Activated naive CD8-positive, alpha-beta T cell treated with anti-CD3 and anti-CD28 coated beads for 36 hours (primary cell): ENCODE measurements around the gene GRB10. TPM values are rescaled to one million over a fixed set of nuclear protein-coding genes. Genes with fewer than 3 reads are reported as not detected.

Experiments used
- DNase-seq: peaks from one replicate; pipeline ENCODE4 v3.0.0; 2021
- H3K27ac Mint-ChIP-seq: one replicate; pipeline ENCODE4 v1.8.0; 2022; ENCODE audit warnings: mild to moderate bottlenecking, moderate library complexity, mixed read lengths
- H3K27me3 Mint-ChIP-seq: one replicate; pipeline ENCODE4 v1.8.0; 2022; ENCODE audit warnings: mild to moderate bottlenecking, mixed read lengths
- H3K36me3 Mint-ChIP-seq: one replicate; pipeline ENCODE4 v1.8.0; 2021; ENCODE audit warnings: mild to moderate bottlenecking, mixed read lengths
- H3K4me1 Mint-ChIP-seq: one replicate; pipeline ENCODE4 v1.8.0; 2021; ENCODE audit warnings: mixed read lengths
- H3K4me3 Mint-ChIP-seq: one replicate; pipeline ENCODE4 v1.8.0; 2022; ENCODE audit warnings: mild to moderate bottlenecking, moderate library complexity, mixed read lengths
- H3K9me3 Mint-ChIP-seq: one replicate; pipeline ENCODE4 v1.8.0; 2022; ENCODE audit warnings: mixed read lengths
- total RNA-seq, 2 experiments: library from RNA; stranded (reverse); gene quantifications; one replicate each; pipeline ENCODE4 v1.2.3, GENCODE V29; 2021

Gene GRB10
- total RNA-seq, 2 experiments from 2014 or later: 2.4 to 2.5 TPM

DNA sequence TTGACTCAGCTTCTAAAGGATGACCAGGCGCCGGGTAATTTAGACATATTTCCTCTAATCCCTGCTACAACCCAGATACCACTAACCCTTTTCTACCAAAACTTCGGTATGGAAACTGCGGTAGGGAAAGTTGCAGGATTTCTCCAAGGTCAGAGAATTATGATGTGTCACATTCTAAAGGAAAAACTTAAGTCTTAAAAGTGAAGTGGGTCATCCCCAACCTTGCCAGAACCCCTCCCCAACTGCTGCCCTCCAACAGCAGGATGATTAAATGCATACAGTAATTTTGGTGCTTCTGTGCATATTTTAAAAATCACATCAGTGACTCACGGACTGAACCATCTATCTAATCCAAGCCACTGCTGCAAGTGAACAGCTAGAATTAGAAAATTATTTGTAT, 52.7 kb downstream of the GRB10 start:
- no peak overlapping the region for H3K27ac Mint-ChIP-seq
- no peak for DNase-seq
- no peaks in the 10 kb centered on the region for H3K27me3 Mint-ChIP-seq
- no peak overlapping the region for H3K4me3 Mint-ChIP-seq
- H3K36me3 Mint-ChIP-seq: no peaks in the 10 kb centered on the region
- no peaks in the 10 kb centered on the region for H3K9me3 Mint-ChIP-seq
- H3K4me1 Mint-ChIP-seq: peaks cover 1% of the 10 kb centered on the region

DNA sequence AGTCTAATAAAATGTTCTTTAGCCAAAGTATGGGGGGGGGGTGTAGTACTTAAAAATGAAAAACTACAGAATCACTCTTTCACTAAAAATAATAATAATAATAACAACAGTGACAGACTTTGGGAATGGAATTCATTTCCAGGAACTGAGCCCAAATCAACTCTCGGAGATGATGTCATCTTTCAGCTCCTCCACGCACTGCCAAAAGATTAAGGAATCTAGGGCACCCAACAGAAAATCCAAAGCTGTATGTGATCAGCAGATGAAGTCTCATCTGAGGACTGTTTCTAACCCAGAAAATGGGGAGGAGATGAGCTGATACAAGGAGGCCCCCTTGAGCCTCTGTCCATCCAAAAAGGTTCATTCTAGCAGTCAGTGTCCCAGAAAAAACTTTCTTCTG, 54.5 kb downstream of the GRB10 start:
- H3K4me3 Mint-ChIP-seq: no peak overlapping the region
- H3K27me3 Mint-ChIP-seq: no peaks in the 10 kb centered on the region
- H3K36me3 Mint-ChIP-seq: no peaks in the 10 kb centered on the region
- no peak overlapping the region for H3K27ac Mint-ChIP-seq
- DNase-seq: no peak
- H3K9me3 Mint-ChIP-seq: no peaks in the 10 kb centered on the region
- peaks cover 11% of the 10 kb centered on the region for H3K4me1 Mint-ChIP-seq

DNA sequence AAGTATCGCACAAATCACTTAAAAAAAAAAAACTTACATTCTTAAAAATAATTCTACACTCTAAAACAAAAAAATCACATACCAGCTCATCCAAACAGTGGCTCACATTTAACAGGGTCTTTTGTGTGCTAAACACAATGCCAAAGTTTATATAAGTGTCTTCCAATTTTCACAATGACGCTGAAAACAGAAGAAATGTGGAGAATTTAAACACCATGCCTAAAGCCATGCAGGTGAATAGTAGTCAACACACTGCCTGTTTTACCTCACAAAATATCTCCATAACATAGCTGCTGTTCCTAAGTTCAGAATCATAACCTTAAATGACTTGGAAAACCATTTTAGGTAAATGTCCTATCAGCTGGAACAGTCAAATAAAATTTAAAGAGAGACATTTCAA, 55.0 kb downstream of the GRB10 start:
- no peak for DNase-seq
- no peaks in the 10 kb centered on the region for H3K36me3 Mint-ChIP-seq
- H3K4me3 Mint-ChIP-seq: no peak overlapping the region
- no peaks in the 10 kb centered on the region for H3K9me3 Mint-ChIP-seq
- H3K4me1 Mint-ChIP-seq: peaks cover 11% of the 10 kb centered on the region
- no peak overlapping the region for H3K27ac Mint-ChIP-seq
- no peaks in the 10 kb centered on the region for H3K27me3 Mint-ChIP-seq

DNA sequence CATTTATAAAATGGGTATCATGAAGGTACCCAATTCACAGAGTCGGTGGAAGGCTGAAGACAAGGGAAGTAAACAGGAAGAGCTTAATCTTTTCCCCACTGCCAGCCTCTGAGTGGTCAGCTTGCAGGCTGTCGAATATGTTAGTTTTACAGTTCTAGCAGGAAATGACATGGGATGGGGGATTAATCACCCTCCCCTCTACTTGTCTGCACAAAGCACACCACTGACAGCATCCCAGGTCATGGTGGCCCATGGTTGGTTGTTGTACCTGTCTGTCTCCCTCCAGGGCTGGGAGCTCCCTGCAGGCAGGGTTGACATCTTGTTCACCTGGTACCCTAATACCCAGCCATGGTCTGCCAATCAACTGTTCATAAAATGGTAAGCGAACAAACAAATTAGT, 55.6 kb downstream of the GRB10 start:
- H3K9me3 Mint-ChIP-seq: no peaks in the 10 kb centered on the region
- H3K4me1 Mint-ChIP-seq: peaks cover 11% of the 10 kb centered on the region
- DNase-seq: no peak
- no peaks in the 10 kb centered on the region for H3K27me3 Mint-ChIP-seq
- H3K4me3 Mint-ChIP-seq: no peak overlapping the region
- no peak overlapping the region for H3K27ac Mint-ChIP-seq
- no peaks in the 10 kb centered on the region for H3K36me3 Mint-ChIP-seq

DNA sequence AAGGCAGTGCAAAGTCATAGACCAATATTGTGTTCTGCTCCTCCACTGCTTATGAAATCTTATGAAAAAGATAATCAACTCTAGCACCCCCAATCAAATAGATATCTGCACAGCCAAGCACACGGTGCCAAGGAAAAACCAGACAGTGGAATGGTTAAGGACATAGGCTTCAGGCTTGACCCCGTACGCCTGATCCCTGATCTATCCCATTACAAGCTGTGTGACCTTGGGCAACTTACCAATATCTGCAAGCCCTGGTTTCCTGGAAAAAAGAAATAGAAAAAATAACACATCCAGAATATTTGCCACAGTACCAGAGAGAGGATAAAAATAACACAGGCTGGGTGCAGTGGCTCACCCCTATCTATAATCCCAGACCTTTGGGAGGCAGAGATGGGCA, 56.9 kb downstream of the GRB10 start:
- peaks cover 11% of the 10 kb centered on the region for H3K4me1 Mint-ChIP-seq
- no peaks in the 10 kb centered on the region for H3K9me3 Mint-ChIP-seq
- no peak overlapping the region for H3K4me3 Mint-ChIP-seq
- no peak for DNase-seq
- no peaks in the 10 kb centered on the region for H3K27me3 Mint-ChIP-seq
- no peaks in the 10 kb centered on the region for H3K36me3 Mint-ChIP-seq
- H3K27ac Mint-ChIP-seq: no peak overlapping the region

DNA sequence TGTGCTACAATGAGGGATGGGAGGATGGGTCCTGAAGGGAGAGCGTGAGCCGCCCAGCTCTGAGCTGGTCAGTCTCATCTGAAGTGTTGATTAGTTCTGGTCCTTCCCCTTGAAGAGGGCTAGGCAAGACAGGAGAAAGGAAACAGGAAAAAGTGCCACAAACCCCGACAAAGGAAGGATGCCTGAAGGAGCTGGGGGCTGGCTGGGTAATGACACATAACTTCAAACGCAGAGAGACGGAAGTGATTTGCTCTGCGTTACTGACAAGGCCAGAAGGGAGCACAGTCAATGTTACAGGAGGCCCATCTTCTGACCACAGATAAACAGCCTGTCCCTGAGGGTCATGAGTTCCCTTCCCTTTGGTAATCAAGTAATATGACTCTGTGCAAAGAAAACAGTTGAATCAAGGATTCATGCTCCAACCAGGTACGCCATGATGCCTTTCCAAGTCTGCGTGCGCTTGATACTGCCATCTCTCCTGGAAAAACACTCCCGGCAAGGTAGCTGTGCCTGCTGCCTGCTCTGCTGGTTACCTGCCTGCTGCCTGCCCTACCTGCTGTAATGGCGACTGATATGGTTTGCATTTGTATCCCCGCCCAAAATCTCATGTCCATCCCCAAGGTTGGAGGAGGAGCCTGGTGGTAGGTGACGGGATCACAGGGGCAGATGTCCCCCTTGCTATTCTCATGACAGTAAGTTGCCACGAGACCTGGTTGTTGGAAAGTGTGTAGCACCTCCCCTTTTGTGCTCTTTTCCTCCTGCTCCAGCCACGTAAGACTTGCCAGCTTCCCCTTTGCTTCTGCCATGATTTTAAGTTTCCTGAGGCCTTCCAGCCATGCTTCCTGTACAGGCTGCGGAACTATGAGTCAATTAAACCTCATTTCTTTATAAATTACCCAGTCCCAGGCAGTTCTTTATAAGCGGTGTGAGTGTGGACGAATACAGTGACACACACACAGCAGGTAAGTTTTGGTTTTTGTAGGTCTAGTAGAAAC, 57.9 kb downstream of the GRB10 start:
- DNase-seq: no peak
- Mint-ChIP-seq H3K27me3 (no peaks in the 10 kb centered on the region), H3K27ac (no peak overlapping the region), H3K36me3 (no peaks in the 10 kb centered on the region), H3K9me3 (no peaks in the 10 kb centered on the region), H3K4me1 (peaks cover 11% of the 10 kb centered on the region), H3K4me3 (no peak overlapping the region)

DNA sequence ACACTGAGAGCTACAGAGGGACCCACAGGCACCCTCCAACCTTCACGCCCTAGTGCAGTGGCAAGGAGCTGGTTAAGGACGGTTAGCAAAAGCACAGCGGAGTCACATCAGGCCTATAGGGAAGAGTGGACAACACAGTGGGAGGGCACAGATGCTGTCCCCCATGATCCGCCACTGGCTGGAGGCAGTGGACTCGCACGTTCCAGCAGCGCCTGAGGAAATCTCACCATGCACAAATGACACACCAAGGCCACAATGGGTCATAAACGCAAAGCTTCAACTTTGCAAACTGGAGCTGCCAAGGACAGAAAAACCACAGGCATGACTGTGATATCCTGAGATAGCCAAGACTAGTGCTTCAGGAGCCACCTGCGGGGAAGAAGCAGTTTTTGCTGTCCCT, 58.8 kb downstream of the GRB10 start:
- H3K27me3 Mint-ChIP-seq: no peaks in the 10 kb centered on the region
- no peak overlapping the region for H3K4me3 Mint-ChIP-seq
- no peak for DNase-seq
- no peaks in the 10 kb centered on the region for H3K9me3 Mint-ChIP-seq
- no peaks in the 10 kb centered on the region for H3K36me3 Mint-ChIP-seq
- H3K4me1 Mint-ChIP-seq: peaks cover 11% of the 10 kb centered on the region
- H3K27ac Mint-ChIP-seq: no peak overlapping the region

DNA sequence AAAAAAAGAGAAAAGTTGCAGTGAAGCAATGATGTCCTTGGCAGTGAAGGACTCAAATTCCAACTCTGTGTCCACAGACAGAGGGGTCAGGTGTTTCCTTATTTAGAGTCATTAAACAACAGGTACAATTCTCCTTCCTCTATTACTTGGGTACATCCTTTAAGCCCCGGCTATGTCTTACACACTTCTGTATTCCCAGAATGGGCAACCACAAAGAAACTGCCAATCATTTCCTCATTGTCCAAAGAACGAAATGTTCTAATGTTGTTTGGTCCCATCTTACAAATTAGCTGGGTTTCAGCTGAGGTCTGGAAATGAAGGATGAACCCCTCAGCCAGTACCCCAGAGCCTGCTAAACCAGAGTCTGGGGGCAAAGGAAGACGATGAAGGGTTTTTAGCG, 59.5 kb downstream of the GRB10 start:
- no peak overlapping the region for H3K27ac Mint-ChIP-seq
- no peaks in the 10 kb centered on the region for H3K27me3 Mint-ChIP-seq
- H3K9me3 Mint-ChIP-seq: no peaks in the 10 kb centered on the region
- no peaks in the 10 kb centered on the region for H3K36me3 Mint-ChIP-seq
- DNase-seq: no peak
- no peak overlapping the region for H3K4me3 Mint-ChIP-seq
- peaks cover 11% of the 10 kb centered on the region for H3K4me1 Mint-ChIP-seq

DNA sequence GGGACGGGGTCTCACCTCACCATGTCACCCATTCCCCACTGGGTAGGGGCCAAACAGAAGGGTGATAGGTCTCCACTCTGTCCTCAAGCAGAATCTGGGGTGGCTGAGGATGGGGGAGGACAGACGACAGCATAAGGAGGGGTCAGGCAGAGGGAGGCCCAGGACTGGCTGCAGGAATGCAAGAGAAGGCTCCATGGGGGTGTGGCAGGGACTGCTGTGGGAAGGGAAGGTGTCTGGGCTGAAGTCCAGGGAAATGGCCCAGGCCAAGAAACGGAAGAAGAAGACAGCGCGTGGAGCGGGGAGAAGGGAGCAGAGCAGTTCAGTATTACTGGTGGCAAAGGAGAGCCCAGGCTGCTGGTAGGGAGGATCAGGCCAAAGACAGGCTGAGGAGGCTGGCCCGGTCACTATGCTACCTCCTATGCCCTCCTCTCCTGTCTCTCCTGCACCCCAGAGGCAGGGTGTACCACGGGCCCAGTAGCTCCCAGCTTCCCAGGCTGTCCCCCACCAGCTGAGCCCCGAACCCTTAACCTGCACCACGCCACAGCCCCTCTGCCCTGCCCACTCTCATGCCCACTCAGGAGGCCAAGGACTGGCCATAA, 60.9 kb downstream of the GRB10 start:
- H3K36me3 Mint-ChIP-seq: no peaks in the 10 kb centered on the region
- H3K4me1 Mint-ChIP-seq: peaks cover 11% of the 10 kb centered on the region
- H3K27ac Mint-ChIP-seq: no peak overlapping the region
- H3K9me3 Mint-ChIP-seq: no peaks in the 10 kb centered on the region
- no peaks in the 10 kb centered on the region for H3K27me3 Mint-ChIP-seq
- H3K4me3 Mint-ChIP-seq: no peak overlapping the region
- no peak for DNase-seq

DNA sequence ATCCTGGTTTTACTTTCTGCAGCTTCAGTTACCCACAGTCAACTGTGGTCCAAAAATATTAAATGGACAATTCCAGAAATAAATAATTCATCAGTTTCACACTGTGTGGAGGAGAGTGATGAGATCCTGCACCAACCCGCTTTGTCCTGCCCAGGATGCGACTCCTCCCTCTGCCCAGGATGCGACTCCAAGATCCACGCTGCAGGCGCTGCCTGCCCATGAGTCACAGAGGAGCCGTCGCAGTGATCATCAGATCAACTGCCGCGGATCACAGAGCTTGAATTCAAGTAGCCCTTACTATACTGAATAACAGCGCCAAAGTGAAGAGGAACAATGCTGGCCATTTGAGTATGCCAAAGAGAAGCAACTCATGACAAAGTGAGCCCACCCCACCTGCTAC, 61.5 kb downstream of the GRB10 start:
- DNase-seq: no peak
- H3K4me1 Mint-ChIP-seq: peaks cover 11% of the 10 kb centered on the region
- no peaks in the 10 kb centered on the region for H3K9me3 Mint-ChIP-seq
- H3K27ac Mint-ChIP-seq: no peak overlapping the region
- H3K4me3 Mint-ChIP-seq: no peak overlapping the region
- no peaks in the 10 kb centered on the region for H3K27me3 Mint-ChIP-seq
- no peaks in the 10 kb centered on the region for H3K36me3 Mint-ChIP-seq

DNA sequence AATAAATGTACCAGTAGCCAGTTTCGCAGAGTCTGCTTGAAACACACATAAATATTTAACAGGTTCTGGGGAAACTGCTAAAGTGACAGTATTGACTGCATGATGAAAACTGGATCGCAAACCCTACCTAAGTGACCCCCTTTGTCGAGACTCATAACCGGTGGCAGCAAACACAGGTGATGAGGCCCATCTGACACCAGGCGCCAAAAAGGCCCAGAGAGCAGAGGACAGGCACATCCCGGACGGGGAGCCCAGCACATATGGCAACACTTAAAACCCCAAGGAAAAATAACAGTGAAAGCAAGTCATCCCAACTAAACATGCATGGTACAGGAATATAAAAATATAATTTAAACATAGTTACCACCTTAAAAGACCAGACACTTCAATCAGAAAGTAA, 62.4 kb downstream of the GRB10 start:
- Mint-ChIP-seq H3K4me3 (no peak overlapping the region), H3K9me3 (no peaks in the 10 kb centered on the region), H3K36me3 (no peaks in the 10 kb centered on the region), H3K27ac (no peak overlapping the region), H3K4me1 (peaks cover 9% of the 10 kb centered on the region), H3K27me3 (no peaks in the 10 kb centered on the region)
- no peak for DNase-seq

DNA sequence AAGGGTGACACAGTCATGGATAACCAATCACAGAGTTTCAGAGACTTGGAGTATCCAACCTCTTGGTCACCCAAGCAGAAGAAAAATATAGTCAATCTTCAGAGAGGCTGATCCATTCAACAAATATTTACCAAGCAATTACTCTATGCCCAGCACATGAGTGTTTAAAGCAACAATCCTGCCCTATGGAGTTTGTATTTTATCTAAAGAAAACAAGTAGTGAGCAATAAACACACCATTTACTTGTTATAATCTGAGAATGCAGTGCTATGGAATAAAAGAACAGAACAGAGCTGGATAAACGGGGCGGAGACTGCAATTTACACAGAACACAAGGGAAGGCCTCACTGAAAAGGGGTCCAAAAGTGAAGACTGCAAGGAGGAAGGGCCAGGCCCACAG, 63.8 kb downstream of the GRB10 start:
- Mint-ChIP-seq H3K4me3 (no peak overlapping the region), H3K4me1 (peaks cover 2% of the 10 kb centered on the region), H3K27ac (no peak overlapping the region), H3K9me3 (no peaks in the 10 kb centered on the region), H3K27me3 (peaks cover under 1% of the 10 kb centered on the region), H3K36me3 (no peaks in the 10 kb centered on the region)
- DNase-seq: no peak

DNA sequence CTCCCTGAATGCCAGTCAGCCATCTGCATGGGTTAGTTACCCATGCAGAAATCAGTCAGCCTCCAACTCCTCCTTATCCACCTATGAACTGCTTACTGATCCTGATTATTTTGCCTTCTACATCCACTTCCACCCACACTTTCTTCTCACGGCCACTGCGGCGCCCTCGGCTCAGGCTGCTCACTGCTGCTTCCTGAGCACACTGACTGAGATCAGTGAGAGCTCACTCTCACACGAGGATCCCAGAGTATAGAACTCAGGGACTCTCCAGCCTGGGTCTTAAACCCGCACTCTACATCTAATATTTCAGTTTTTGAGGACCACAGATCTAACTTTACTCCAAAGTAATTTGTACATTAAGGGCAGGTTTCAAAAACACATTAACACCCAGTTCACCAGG, 64.4 kb downstream of the GRB10 start:
- Mint-ChIP-seq H3K36me3 (no peaks in the 10 kb centered on the region), H3K4me1 (peaks cover 2% of the 10 kb centered on the region), H3K27ac (no peak overlapping the region), H3K27me3 (peaks cover 4% of the 10 kb centered on the region), H3K4me3 (no peak overlapping the region), H3K9me3 (no peaks in the 10 kb centered on the region)
- no peak for DNase-seq

DNA sequence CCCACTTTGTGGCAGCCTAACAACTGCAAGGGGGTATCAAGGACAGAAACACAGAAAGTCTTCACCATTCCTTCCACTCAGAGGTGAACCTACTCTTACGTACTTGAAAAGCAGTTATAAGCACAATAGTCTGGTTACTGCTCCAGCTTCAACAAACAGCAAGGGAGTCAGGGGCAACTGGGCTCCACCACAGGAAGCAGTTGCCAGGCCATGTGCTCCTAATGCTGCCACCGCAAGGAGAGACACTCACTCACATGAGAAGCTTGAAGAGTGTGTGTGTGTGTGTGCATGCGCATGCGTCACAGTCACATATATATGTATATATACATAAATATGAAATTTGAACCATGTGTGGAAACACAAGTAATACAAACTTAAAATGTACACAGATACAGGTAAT, 65.5 kb downstream of the GRB10 start:
- Mint-ChIP-seq H3K27me3 (peaks cover 4% of the 10 kb centered on the region), H3K4me3 (no peak overlapping the region), H3K27ac (no peak overlapping the region), H3K36me3 (no peaks in the 10 kb centered on the region), H3K9me3 (no peaks in the 10 kb centered on the region), H3K4me1 (peaks cover 2% of the 10 kb centered on the region)
- no peak for DNase-seq

DNA sequence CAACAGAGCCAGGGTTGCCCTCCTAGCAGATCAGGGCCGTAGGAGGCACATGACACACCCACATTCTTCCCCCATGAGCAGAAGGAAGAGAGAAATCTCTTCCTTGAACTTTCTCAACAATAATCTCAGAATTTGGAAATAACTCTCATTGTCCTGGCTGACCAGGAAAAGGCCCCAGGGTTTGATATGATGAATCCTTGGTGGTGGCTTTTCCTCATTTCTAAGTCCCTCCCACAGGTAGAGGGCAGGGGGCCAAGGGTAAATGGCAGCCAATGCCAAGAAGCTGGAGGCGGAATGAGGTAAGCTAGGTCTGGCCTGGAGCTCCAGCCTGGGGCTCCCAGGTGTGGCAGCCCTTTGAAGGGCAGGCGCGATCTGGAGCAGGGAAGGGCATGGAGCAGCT, 67.8 kb downstream of the GRB10 start:
- Mint-ChIP-seq H3K36me3 (no peaks in the 10 kb centered on the region), H3K4me1 (peaks cover 2% of the 10 kb centered on the region), H3K27ac (no peak overlapping the region), H3K27me3 (peaks cover 5% of the 10 kb centered on the region), H3K4me3 (no peak overlapping the region), H3K9me3 (no peaks in the 10 kb centered on the region)
- no peak for DNase-seq
